ENCODE measurements around the gene PDE6B. TPM values are rescaled to one million over a fixed set of nuclear protein-coding genes. Genes with fewer than 3 reads are reported as not detected.
"Not testable (repeated sequence)": the region's sequence is repeated elsewhere in the genome, so short reads cannot be mapped to it uniquely, and the experiment has no call there.

PDE6B gene
- total and polyA plus RNA-seq, 2 experiments from 2014 or later, result 17.3 to 26.1 TPM

GRCh38 chr4:705278-706082 lies 80.1 kb downstream of the PDE6B start, which contains the start of gene PCGF3:
TSS of gene PCGF3 (plus strand) at chr4:705832. CDS start at chr4:733681, 27,849 bp downstream.
- TF ChIP-seq, protein P1, sequence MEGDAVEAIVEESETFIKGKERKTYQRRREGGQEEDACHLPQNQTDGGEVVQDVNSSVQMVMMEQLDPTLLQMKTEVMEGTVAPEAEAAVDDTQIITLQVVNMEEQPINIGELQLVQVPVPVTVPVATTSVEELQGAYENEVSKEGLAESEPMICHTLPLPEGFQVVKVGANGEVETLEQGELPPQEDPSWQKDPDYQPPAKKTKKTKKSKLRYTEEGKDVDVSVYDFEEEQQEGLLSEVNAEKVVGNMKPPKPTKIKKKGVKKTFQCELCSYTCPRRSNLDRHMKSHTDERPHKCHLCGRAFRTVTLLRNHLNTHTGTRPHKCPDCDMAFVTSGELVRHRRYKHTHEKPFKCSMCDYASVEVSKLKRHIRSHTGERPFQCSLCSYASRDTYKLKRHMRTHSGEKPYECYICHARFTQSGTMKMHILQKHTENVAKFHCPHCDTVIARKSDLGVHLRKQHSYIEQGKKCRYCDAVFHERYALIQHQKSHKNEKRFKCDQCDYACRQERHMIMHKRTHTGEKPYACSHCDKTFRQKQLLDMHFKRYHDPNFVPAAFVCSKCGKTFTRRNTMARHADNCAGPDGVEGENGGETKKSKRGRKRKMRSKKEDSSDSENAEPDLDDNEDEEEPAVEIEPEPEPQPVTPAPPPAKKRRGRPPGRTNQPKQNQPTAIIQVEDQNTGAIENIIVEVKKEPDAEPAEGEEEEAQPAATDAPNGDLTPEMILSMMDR (IDR thresholded peaks at IDR 0.05; ENCODE audit: poor library complexity), result no peak
- no peak for TF ChIP-seq EZH2 (IDR thresholded peaks at IDR 0.05; ENCODE audit: borderline replicate concordance)
- no peak for TF ChIP-seq EZH2phosphoT487 (IDR thresholded peaks at IDR 0.05; ENCODE audit: low read depth, severe bottlenecking, unreplicated experiment)
- Histone ChIP-seq H3K9me3 (ENCODE audit: low read depth) (no peaks in the 10 kb centered on the region), H4K20me1 (ENCODE audit: insufficient read depth, poor library complexity, severe bottlenecking) (peaks cover 34% of the 10 kb centered on the region), H3K4me1 (ENCODE audit: insufficient read depth) (peaks cover 18% of the 10 kb centered on the region), H3K4me2 (peak within 1 kb of the TSS; percentile 96), H2AFZ (peak within 1 kb of the TSS; percentile 60), H3K27me3 (no peaks in the 10 kb centered on the region), H3K4me3 (peak within 1 kb of the TSS; percentile 98), H3K27ac (peak within 1 kb of the TSS; percentile 61), H3K9me2 (replicated peaks; ENCODE audit: insufficient read depth) (no peaks in the 10 kb centered on the region), H3K79me2 (peaks cover 48% of the 10 kb centered on the region), H3K36me3 (replicated peaks; ENCODE audit: insufficient read depth, low read depth) (no peaks in the 10 kb centered on the region)
- DNase-seq (ENCODE audit: low spot score), result peak; percentile 99
- 14% methylated on average over 19 of the region's 82 CpGs for WGBS (ENCODE audit: low lambda C conversion rate, missing lambda C conversion rate)

DNA sequence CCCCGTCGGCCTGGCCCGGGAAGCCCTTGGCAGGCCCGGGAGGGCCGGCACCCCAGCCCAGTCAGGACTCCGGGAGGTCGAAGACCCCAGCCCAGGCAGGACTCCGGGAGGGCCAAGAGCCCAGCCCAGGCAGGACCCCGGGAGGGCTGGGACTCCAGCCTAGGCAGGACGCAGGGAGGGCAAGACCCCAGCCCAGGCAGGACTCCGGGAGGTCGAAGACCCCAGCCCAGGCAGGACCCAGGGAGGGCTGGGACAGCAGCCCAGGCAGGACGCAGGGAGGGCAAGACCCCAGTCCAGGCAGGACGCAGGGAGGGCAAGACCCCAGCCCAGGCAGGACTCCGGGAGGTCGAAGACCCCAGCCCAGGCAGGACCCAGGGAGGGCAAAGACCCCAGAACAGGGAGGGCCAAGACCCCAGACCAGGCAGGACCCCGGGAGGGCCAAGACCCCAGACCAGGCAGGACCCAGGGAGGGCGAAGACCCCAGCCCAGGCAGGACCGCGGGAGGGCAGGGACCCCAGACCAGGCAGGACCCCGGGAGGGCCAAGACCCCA lies 80.8 kb downstream of the PDE6B start:
- H3K9me3 ChIP-seq (ENCODE audit: low read depth); H3K27me3 ChIP-seq; DNase-seq (ENCODE audit: low spot score); H3K9me2 ChIP-seq (replicated peaks; ENCODE audit: insufficient read depth); H3K36me3 ChIP-seq (replicated peaks; ENCODE audit: insufficient read depth, low read depth): not testable (repeated sequence)
- Histone ChIP-seq H3K79me2 (peaks cover 55% of the 10 kb centered on the region), H3K4me3 (peak overlapping the region; percentile 98), H3K4me1 (ENCODE audit: insufficient read depth) (peaks cover 18% of the 10 kb centered on the region), H2AFZ (peak overlapping the region; percentile 60), H4K20me1 (ENCODE audit: insufficient read depth, poor library complexity, severe bottlenecking) (peaks cover 41% of the 10 kb centered on the region), H3K27ac (peak overlapping the region; percentile 61), H3K4me2 (peak overlapping the region; percentile 96)
- WGBS (ENCODE audit: low lambda C conversion rate, missing lambda C conversion rate), result 4% methylated on average over 8 of the region's 21 CpGs

- WGBS (ENCODE audit: low lambda C conversion rate, missing lambda C conversion rate), result 71% methylated on average over 17 of the region's 21 CpGs
- Histone ChIP-seq H3K79me2 (peaks cover 62% of the 10 kb centered on the region), H3K9me2 (replicated peaks; ENCODE audit: insufficient read depth) (no peaks in the 10 kb centered on the region), H3K27me3 (no peaks in the 10 kb centered on the region), H3K27ac (no peak overlapping the region), H3K4me3 (peak overlapping the region; percentile 29), H3K9me3 (ENCODE audit: low read depth) (no peaks in the 10 kb centered on the region), H3K4me1 (ENCODE audit: insufficient read depth) (peaks cover 18% of the 10 kb centered on the region), H3K4me2 (peak overlapping the region; percentile 96), H4K20me1 (ENCODE audit: insufficient read depth, poor library complexity, severe bottlenecking) (peaks cover 46% of the 10 kb centered on the region), H2AFZ (no peak overlapping the region), H3K36me3 (replicated peaks; ENCODE audit: insufficient read depth, low read depth) (no peaks in the 10 kb centered on the region)
- TF ChIP-seq EZH2phosphoT487 (IDR thresholded peaks at IDR 0.05; ENCODE audit: low read depth, severe bottlenecking, unreplicated experiment), result no peak
- TF ChIP-seq EZH2 (IDR thresholded peaks at IDR 0.05; ENCODE audit: borderline replicate concordance), result no peak
- TF ChIP-seq, protein P1 (IDR thresholded peaks at IDR 0.05; ENCODE audit: poor library complexity), result no peak
- DNase-seq (ENCODE audit: low spot score), result no peak
Observed at GRCh38 chr4:706834-707598, 81.6 kb downstream of the PDE6B start.
